Activated CD4-positive, alpha-beta memory T cell treated with anti-CD3 and anti-CD28 coated beads, Interleukin-2, amount 10 ng/mL, durations not matched to agents 7 days and 5 days (primary cell): ENCODE measurements around the gene TAS2R13. TPM values are rescaled to one million over a fixed set of nuclear protein-coding genes. Genes with fewer than 3 reads are reported as not detected.

Experiments
- total RNA-seq, 2 experiments: library from RNA; stranded (reverse); gene quantifications; one replicate each; pipeline ENCODE4 v1.2.3, GENCODE V29; 2021

Gene TAS2R13
- total RNA-seq, 2 experiments from 2014 or later, result 0.23 to 0.25 TPM

Other genes with a start within 250 kb of the TAS2R13 start
- under 1 TPM; 0.60 to 0.71 TPM for gene STYK1, start 235.5 kb downstream of the TAS2R13 start, total RNA-seq
- gene YBX3, start 186.2 kb downstream of the TAS2R13 start, total RNA-seq, result 10 to 100 TPM; 38.4 to 46.4 TPM
- not detected for gene TAS2R7, start 106.9 kb downstream of the TAS2R13 start, total RNA-seq
- not detected for gene TAS2R8, start 102.3 kb downstream of the TAS2R13 start, total RNA-seq
- gene TAS2R9, start 99.4 kb downstream of the TAS2R13 start, total RNA-seq, result not detected
- under 1 TPM; 0.30 to 0.35 TPM for gene TAS2R10, start 83.2 kb downstream of the TAS2R13 start, total RNA-seq
- under 1 TPM; 0.68 to 0.98 TPM for gene PRR4, start 60.1 kb downstream of the TAS2R13 start, total RNA-seq
- 10 to 100 TPM in 1 of 2 experiments, 1 to 10 TPM in 1; 9.7 to 10.8 TPM for gene PRH1, start 25.3 kb downstream of the TAS2R13 start, total RNA-seq
- not detected for gene PRH2, start 19.7 kb upstream of the TAS2R13 start, total RNA-seq
- gene TAS2R14, start 29.7 kb upstream of the TAS2R13 start, total RNA-seq, result 1 to 10 TPM; 1.2 to 1.3 TPM
- under 1 TPM; 0.25 to 0.73 TPM for gene TAS2R50, start 77.3 kb upstream of the TAS2R13 start, total RNA-seq
- under 1 TPM; 0.50 to 0.78 TPM for gene TAS2R20, start 88.7 kb upstream of the TAS2R13 start, total RNA-seq
- 1 to 10 TPM; 1.1 to 1.3 TPM for gene TAS2R19, start 113.1 kb upstream of the TAS2R13 start, total RNA-seq
- 1 to 10 TPM; 1.7 to 1.9 TPM for gene TAS2R31, start 121.8 kb upstream of the TAS2R13 start, total RNA-seq
- gene TAS2R46, start 152.7 kb upstream of the TAS2R13 start, total RNA-seq, result under 1 TPM; 0.43 to 0.95 TPM
- under 1 TPM; 0.55 to 0.63 TPM for gene TAS2R43, start 182.8 kb upstream of the TAS2R13 start, total RNA-seq
- 1 to 10 TPM; 1.6 to 1.7 TPM for gene TAS2R30, start 225.1 kb upstream of the TAS2R13 start, total RNA-seq